DOHH2 (cell line): Measurements from ENCODE around the gene HBE1.

Source experiments
- H3F3A ChIP-seq: fragments of 200-600 bp; sonication (generic), shearing (Covaris generic); 2 replicates; pipeline ENCODE4 v1.6.0; 2016; ENCODE audit warnings: antibody characterized with exemption, mild to moderate bottlenecking; ENCODE audit not compliant: control insufficient read depth, insufficient read depth
- H3K27ac ChIP-seq: fragments of 200-600 bp; sonication (generic); 2 replicates; pipeline ENCODE4 v1.5.1; 2014; ENCODE audit warnings: low read depth, mild to moderate bottlenecking, low read length, moderate library complexity
- H3K27me3 ChIP-seq: fragments of 200-600 bp; sonication (generic); 2 replicates; pipeline ENCODE4 v1.6.1; 2014; ENCODE audit warnings: mild to moderate bottlenecking, low read length, mixed read lengths; ENCODE audit not compliant: control insufficient read depth
- H3K36me3 ChIP-seq: fragments of 200-600 bp; sonication (generic); 2 replicates; pipeline ENCODE4 v1.6.1; 2014; ENCODE audit warnings: mild to moderate bottlenecking, low read length, moderate library complexity, mixed read lengths; ENCODE audit not compliant: control insufficient read depth
- H3K4me1 ChIP-seq: fragments of 200-600 bp; sonication (generic); 2 replicates; pipeline ENCODE4 v1.6.1; 2014; ENCODE audit warnings: mild to moderate bottlenecking, low read length, mixed read lengths; ENCODE audit not compliant: control insufficient read depth
- H3K4me2 ChIP-seq: fragments of 200-600 bp; sonication (generic); 2 replicates; pipeline ENCODE4 v1.6.0; 2014; ENCODE audit warnings: mild to moderate bottlenecking, low read length, moderate library complexity
- H3K4me3 ChIP-seq: fragments of 200-600 bp; sonication (generic); 2 replicates; pipeline ENCODE4 v1.5.1; 2014; ENCODE audit warnings: mild to moderate bottlenecking, low read length, mixed read lengths
- H3K79me2 ChIP-seq: fragments of 200-600 bp; sonication (generic); 2 replicates; pipeline ENCODE4 v1.6.1; 2014; ENCODE audit warnings: mild to moderate bottlenecking, low read length, mixed read lengths; ENCODE audit not compliant: control insufficient read depth
- H3K9me2 ChIP-seq: fragments of 200-600 bp; sonication (generic); replicated peaks from 2 replicates; pipeline ENCODE4 v1.6.1; 2014; ENCODE audit warnings: mild to moderate bottlenecking, low read length, mixed read lengths; ENCODE audit not compliant: control insufficient read depth
- H3K9me3 ChIP-seq: fragments of 200-600 bp; sonication (generic); 2 replicates; pipeline ENCODE4 v1.6.1; 2014; ENCODE audit warnings: antibody characterized with exemption, low read length, mixed read lengths; ENCODE audit not compliant: control insufficient read depth, insufficient read depth
- H4K20me1 ChIP-seq: fragments of 200-600 bp; sonication (generic); 2 replicates; pipeline ENCODE4 v1.6.0; 2014; ENCODE audit warnings: low read depth, mild to moderate bottlenecking, antibody characterized with exemption, low read length, moderate library complexity; ENCODE audit not compliant: control insufficient read depth, insufficient read depth
- EZH2phosphoT487 ChIP-seq: fragments of 200-600 bp; sonication (generic); IDR thresholded peaks from 2 replicates; pipeline ENCODE4 v1.6.1; 2017; ENCODE audit warnings: borderline replicate concordance, mild to moderate bottlenecking, antibody characterized with exemption, low read length, moderate library complexity, mixed read lengths
- TF ChIP-seq, protein P1 (sequence below): fragments of 200-600 bp; sonication (generic); IDR thresholded peaks from one replicate; pipeline ENCODE4 v1.5.1; 2014; ENCODE audit warnings: antibody characterized with exemption, mild to moderate bottlenecking, low read depth, low read length; ENCODE audit not compliant: poor library complexity, severe bottlenecking

HBE1 gene

DNA sequence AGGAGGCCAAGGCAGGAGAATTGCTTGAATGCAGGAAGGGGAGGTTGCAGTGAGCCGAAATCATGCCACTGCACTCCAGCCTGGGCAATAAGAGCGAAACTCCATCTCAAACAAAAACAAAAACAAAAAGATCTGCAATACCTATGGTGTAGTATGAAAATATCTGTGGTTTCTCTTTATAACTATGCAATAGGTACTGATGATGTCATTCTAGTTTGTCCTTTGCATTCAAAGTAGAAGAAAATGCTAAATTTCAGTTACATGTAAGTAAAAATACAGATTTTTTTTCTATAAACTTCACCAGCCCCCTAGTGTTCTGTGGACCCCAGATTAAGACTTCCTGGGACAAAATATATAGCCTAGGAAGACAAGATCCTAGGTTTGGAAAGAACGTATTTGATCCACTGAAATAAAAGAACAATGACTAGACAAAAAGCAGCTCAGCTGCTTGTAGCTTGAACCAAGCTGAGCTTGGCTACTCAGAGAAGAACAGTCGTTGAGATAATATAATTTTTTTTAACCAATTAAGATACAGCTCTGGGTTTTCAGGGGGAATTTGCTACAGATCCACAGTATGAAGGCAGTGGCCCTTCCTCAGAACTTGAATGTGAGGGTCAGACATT, 2.8 kb upstream of the HBE1 start:
- Histone ChIP-seq H3K4me2 (no peak overlapping the region), H4K20me1 (no peaks in the 10 kb centered on the region), H3K4me3 (no peak overlapping the region), H3K27ac (no peak overlapping the region), H3K79me2 (no peaks in the 10 kb centered on the region), H3K27me3 (no peaks in the 10 kb centered on the region), H3K36me3 (no peaks in the 10 kb centered on the region), H3K9me3 (no peaks in the 10 kb centered on the region), H3F3A (no peaks in the 10 kb centered on the region), H3K9me2 (no peaks in the 10 kb centered on the region), H3K4me1 (no peaks in the 10 kb centered on the region)
- no peak for TF ChIP-seq EZH2phosphoT487
- TF ChIP-seq, protein P1, sequence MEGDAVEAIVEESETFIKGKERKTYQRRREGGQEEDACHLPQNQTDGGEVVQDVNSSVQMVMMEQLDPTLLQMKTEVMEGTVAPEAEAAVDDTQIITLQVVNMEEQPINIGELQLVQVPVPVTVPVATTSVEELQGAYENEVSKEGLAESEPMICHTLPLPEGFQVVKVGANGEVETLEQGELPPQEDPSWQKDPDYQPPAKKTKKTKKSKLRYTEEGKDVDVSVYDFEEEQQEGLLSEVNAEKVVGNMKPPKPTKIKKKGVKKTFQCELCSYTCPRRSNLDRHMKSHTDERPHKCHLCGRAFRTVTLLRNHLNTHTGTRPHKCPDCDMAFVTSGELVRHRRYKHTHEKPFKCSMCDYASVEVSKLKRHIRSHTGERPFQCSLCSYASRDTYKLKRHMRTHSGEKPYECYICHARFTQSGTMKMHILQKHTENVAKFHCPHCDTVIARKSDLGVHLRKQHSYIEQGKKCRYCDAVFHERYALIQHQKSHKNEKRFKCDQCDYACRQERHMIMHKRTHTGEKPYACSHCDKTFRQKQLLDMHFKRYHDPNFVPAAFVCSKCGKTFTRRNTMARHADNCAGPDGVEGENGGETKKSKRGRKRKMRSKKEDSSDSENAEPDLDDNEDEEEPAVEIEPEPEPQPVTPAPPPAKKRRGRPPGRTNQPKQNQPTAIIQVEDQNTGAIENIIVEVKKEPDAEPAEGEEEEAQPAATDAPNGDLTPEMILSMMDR, result no peak

DNA sequence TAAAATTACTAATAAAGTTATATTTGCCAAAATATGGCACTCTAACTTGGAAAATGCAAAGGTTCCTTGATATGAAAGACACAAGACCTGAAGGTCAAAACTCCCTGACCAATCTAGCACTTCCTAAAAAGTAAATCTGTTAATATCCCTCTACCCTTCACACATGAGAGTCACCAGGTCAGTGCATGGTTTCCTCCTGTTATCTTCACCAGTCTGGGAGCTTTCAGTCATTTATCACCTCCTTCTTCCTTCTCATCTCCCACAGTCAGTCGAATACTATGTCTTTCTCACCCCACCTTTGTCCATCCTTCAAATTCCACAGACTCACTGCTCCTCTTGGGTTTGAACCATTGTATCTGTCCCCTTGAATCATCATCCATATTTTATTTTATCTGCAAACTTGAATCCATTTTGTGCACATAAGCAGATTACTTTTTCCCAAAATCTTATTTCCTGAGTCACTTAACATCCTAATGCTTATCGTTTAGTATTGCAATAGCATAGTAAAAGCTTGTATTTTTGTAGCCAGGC, 2.6 kb downstream of the HBE1 start:
- Histone ChIP-seq H3K27ac (no peak overlapping the region), H3K27me3 (no peaks in the 10 kb centered on the region), H3K9me3 (no peaks in the 10 kb centered on the region), H3K9me2 (no peaks in the 10 kb centered on the region), H3K36me3 (no peaks in the 10 kb centered on the region), H3K4me1 (no peaks in the 10 kb centered on the region), H4K20me1 (no peaks in the 10 kb centered on the region), H3K4me3 (no peak overlapping the region), H3K4me2 (no peak overlapping the region), H3F3A (no peaks in the 10 kb centered on the region), H3K79me2 (no peaks in the 10 kb centered on the region)
- TF ChIP-seq, protein P1, result no peak
- TF ChIP-seq EZH2phosphoT487, result no peak

DNA sequence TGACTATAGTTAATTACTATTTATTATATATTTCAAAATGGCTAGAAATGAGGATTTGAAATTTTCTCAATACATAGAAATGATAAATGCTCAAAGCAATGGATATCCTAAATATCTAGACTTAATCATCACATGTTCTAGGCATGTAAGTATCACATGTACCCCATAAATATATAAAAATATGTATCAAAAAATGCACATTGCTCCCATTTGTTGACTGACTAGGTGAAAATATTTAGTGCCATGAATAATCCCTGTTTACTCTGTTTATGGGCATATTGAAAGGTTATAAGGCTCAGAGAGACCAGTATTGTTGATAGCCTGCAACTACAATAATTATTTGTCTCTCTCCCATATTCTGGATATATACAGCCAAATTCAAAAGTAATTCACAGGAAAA, 3.1 kb downstream of the HBE1 start:
- Histone ChIP-seq H3K9me3 (no peaks in the 10 kb centered on the region), H3F3A (no peaks in the 10 kb centered on the region), H3K36me3 (no peaks in the 10 kb centered on the region), H3K79me2 (no peaks in the 10 kb centered on the region), H3K4me2 (no peak overlapping the region), H4K20me1 (no peaks in the 10 kb centered on the region), H3K27me3 (no peaks in the 10 kb centered on the region), H3K4me1 (no peaks in the 10 kb centered on the region), H3K4me3 (no peak overlapping the region), H3K27ac (no peak overlapping the region), H3K9me2 (no peaks in the 10 kb centered on the region)
- no peak for TF ChIP-seq EZH2phosphoT487
- TF ChIP-seq, protein P1, result no peak
